ENCODE measurements around the gene FOXJ3. TPM values are rescaled to one million over a fixed set of nuclear protein-coding genes. Genes with fewer than 3 reads are reported as not detected.

The FOXJ3 gene
- 17.4 and 38.0 TPM in 2 replicates for total RNA-seq (ENCODE audit: low replicate concordance)

DNA sequence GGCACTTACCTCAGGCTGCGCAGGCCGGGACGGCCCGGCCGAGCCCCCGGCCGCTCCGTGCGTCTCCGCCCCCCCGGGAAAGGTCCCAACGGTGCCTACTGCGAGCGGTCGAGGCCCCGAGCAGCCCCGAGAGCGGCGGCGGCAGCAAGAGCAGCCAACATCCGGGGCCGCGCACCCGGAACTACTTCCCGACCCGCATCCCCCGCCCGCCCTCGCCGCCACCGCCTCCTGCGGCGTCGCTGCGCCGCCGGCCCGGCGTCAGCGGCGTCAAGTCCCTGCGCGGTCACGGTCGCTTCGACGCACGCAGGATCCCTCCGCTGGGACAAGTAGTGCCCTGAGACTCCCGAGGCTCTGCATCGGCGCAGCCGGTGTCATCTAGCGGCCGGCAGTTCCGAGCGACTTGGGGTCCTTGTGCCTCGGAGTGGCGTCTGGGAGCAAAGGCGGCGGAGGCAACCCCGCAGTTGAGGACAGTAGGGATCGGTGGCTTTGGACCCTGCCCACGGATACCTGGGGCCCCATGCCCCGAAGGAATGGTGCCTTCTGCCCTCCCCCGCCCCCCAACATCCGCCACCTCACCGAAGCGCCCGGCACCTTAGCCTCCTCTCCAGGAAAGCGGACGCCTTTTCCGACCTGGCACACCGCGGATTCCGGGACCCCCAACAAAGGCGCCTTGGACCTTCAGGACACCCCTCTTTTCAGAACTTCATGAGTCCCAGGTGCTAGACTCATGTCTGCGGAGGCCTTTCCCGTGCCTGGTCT, at the start of gene FOXJ3:
FOXJ3 (minus strand) TSS at position 186 of the 759 bp plus-strand sequence. CDS start 24,142 bp downstream, outside the sequence.
- peak; percentile 95 for DNase-seq (ENCODE audit: low read depth)
- TF ChIP-seq, protein P1, sequence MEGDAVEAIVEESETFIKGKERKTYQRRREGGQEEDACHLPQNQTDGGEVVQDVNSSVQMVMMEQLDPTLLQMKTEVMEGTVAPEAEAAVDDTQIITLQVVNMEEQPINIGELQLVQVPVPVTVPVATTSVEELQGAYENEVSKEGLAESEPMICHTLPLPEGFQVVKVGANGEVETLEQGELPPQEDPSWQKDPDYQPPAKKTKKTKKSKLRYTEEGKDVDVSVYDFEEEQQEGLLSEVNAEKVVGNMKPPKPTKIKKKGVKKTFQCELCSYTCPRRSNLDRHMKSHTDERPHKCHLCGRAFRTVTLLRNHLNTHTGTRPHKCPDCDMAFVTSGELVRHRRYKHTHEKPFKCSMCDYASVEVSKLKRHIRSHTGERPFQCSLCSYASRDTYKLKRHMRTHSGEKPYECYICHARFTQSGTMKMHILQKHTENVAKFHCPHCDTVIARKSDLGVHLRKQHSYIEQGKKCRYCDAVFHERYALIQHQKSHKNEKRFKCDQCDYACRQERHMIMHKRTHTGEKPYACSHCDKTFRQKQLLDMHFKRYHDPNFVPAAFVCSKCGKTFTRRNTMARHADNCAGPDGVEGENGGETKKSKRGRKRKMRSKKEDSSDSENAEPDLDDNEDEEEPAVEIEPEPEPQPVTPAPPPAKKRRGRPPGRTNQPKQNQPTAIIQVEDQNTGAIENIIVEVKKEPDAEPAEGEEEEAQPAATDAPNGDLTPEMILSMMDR (IDR thresholded peaks at IDR 0.05; ENCODE audit: insufficient read depth, low read length), result no peak
- H3K4me3 ChIP-seq (ENCODE audit: low read depth, low read length), result peak within 1 kb of the TSS; percentile 99

DNA sequence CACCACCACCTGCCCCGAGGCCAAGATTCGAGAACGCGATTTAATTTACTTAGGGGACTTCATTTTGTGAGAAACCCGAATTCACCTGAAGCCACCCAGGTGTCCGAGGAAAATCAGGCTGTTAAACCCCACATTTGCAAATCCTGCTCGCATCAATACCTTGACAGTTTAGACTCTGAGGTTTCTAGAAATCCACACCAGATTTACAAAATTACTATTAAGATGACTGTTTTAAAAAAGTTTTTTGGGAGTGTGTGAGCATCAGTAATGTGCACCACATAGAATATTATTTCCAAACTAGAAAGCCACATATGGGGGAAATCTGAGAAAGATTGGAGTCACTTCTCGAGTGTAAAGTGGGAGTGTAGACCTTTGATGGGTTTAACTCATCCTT, 46.2 kb upstream of the FOXJ3 start:
- DNase-seq (ENCODE audit: low read depth), result no peak
- TF ChIP-seq, protein P1 (IDR thresholded peaks at IDR 0.05; ENCODE audit: insufficient read depth, low read length), result no peak
- no peak overlapping the region for H3K4me3 ChIP-seq (ENCODE audit: low read depth, low read length)

DNA sequence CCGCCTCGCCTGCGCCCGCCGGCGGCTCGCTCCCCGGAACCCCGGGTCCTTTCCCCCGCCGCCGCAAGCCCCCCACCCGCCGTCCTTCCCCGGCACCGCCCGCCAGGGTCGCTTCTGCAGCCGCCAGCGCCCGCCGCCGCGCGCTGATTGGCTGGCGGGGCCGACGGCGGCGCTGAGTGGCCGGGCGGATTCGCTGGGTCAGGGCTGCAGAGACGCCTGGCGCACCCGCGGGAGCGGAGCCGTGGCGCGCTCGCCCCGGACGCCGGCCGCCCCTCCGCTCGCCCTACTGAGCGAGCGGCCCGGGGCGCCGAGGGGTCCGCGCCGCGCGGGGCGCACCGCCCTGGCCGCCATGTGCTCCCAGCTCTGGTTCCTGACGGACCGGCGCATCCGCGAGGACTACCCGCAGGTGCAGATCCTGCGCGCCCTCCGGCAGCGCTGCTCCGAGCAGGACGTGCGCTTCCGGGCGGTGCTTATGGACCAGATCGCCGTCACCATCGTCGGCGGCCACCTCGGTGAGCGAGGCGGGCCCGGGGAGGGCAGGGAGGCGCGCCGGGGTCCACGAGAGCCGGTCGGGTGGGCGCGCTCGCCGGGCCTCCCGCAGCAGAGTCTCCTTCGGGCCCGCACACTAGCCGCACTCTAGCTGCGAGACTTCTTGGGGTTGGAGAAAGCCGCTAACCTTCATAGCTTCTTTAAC, 45.7 kb upstream of the FOXJ3 start, which contains the start of gene RIMKLA:
RIMKLA (plus strand) TSS at position 207 of the 694 bp plus-strand sequence; CDS start at position 350, 143 bp downstream.
- peak within 1 kb of the TSS; percentile 53 for H3K4me3 ChIP-seq (ENCODE audit: low read depth, low read length)
- no peak for DNase-seq (ENCODE audit: low read depth)
- TF ChIP-seq, protein P1 (IDR thresholded peaks at IDR 0.05; ENCODE audit: insufficient read depth, low read length), result no peak

DNA sequence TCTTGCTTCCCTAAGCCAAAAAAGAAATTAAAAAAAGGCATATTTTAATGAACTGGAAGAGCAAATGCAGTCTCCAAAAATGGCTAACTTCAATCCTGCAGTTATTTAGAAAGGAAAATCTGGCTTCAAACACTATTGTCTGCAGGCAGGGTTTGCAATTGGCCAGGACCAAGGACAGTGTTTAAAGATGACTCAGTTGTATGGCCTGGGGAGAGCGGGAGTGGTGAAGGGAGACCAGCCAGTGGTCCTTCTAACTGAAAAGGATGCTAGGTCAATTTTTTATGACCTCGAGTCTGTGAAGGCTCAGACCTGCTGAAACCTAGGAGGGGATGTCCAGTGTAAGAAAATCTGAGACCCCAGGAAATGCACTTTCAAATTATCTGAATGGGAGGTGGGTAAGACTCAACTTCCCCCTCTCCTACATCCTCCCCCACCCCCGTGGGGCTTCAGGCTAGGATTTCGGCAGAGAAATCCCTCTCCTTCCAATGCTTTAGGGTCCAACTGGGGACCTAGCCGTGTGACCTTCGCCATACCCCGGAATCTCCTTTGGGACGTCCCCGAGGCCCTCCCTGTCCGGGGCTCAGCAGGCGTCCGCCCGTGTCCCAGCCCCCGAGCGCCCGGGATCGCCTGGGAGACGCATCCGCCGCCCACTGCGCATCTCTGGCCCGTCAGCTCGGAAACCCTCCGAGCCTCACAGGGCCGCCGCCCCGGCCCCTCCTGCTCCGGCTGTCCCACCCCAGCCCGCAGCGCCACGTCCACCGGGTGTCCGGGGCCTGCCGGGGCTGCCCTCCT, 45.0 kb upstream of the FOXJ3 start:
- peak overlapping the region; percentile 37 for H3K4me3 ChIP-seq (ENCODE audit: low read depth, low read length)
- DNase-seq (ENCODE audit: low read depth), result peak; percentile 34
- TF ChIP-seq, protein P1 (IDR thresholded peaks at IDR 0.05; ENCODE audit: insufficient read depth, low read length), result no peak

DNA sequence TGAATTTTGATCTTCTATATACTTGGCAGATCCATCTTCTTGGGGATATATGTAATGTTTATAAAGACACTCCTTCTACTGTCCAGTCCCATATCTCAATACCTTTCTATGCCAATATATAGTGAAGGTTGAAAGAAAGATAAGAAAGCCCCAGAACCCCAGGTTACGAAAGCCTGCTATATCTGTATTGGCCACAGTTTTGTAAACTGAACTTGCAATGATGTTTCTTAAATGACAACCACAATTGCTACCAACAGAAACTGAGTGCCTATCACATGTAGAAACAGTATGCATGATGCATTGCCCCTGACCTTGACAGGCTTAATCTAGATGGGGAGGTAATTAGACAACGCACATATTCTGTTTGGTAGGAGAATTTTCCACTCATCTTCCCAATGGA, 37.8 kb upstream of the FOXJ3 start:
- DNase-seq (ENCODE audit: low read depth), result no peak
- TF ChIP-seq, protein P1 (IDR thresholded peaks at IDR 0.05; ENCODE audit: insufficient read depth, low read length), result no peak
- no peak overlapping the region for H3K4me3 ChIP-seq (ENCODE audit: low read depth, low read length)

DNA sequence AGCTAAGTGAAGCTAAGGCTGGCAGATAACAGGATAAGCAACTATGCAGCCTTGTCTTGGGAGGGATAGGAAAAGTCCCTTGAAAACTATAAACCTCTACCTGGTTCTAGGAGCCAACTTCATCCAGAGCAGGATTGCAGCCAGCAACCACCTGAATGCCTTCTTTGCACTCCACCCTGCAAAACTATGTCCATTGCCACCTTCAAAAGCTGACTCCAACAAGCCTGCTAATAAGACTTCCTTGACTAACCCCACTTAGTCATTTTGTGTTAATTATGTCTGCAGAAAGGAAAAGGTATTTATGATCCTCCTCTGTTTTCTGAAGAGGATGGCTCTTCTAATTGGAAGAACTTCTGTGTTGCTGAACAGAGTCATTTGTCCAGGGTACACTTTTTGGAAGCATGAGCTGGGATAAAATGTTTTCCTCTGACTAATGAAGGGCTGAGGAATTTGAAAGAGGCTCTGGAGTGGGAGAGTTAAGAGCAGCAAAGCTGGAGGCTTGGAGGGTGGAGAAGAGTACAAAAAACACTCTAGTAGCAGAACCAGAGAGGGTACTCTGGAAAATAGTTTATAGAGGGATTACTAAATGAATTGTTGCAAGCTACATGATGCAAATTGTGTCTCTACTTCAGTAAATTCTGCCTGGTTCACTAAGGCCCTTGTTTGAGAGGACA, 36.0 kb upstream of the FOXJ3 start:
- no peak overlapping the region for H3K4me3 ChIP-seq (ENCODE audit: low read depth, low read length)
- DNase-seq (ENCODE audit: low read depth), result no peak
- TF ChIP-seq, protein P1 (IDR thresholded peaks at IDR 0.05; ENCODE audit: insufficient read depth, low read length), result no peak

Data from fibroblast of the aortic adventitia (primary cell).